GM12874 (cell line): Measurements from ENCODE around the gene ASIC4.

ENCODE experiments used
- TF ChIP-seq, protein P1 (sequence below): IDR thresholded peaks from 2 replicates; pipeline ENCODE4 v1.5.1; 2011; ENCODE audit warnings: low read depth, mild to moderate bottlenecking, control low read depth, low read length, moderate library complexity; ENCODE audit not compliant: insufficient read depth

ASIC4 gene

DNA sequence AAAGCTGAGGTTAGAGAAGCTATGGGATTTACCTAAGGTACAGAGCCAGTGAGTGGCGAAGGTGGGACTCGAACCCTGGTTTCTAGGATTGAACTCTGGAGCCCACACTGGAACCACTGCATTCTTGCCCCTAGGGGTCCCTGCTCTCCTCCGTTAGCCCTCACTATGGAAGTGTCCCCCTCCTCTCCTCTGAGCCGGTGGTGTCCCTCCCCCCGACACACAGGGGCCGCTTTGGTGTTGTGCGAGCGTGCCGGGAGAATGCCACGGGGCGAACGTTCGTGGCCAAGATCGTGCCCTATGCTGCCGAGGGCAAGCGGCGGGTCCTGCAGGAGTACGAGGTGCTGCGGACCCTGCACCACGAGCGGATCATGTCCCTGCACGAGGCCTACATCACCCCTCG, 24.1 kb upstream of the ASIC4 start:
- TF ChIP-seq, protein P1, sequence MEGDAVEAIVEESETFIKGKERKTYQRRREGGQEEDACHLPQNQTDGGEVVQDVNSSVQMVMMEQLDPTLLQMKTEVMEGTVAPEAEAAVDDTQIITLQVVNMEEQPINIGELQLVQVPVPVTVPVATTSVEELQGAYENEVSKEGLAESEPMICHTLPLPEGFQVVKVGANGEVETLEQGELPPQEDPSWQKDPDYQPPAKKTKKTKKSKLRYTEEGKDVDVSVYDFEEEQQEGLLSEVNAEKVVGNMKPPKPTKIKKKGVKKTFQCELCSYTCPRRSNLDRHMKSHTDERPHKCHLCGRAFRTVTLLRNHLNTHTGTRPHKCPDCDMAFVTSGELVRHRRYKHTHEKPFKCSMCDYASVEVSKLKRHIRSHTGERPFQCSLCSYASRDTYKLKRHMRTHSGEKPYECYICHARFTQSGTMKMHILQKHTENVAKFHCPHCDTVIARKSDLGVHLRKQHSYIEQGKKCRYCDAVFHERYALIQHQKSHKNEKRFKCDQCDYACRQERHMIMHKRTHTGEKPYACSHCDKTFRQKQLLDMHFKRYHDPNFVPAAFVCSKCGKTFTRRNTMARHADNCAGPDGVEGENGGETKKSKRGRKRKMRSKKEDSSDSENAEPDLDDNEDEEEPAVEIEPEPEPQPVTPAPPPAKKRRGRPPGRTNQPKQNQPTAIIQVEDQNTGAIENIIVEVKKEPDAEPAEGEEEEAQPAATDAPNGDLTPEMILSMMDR: no peak

DNA sequence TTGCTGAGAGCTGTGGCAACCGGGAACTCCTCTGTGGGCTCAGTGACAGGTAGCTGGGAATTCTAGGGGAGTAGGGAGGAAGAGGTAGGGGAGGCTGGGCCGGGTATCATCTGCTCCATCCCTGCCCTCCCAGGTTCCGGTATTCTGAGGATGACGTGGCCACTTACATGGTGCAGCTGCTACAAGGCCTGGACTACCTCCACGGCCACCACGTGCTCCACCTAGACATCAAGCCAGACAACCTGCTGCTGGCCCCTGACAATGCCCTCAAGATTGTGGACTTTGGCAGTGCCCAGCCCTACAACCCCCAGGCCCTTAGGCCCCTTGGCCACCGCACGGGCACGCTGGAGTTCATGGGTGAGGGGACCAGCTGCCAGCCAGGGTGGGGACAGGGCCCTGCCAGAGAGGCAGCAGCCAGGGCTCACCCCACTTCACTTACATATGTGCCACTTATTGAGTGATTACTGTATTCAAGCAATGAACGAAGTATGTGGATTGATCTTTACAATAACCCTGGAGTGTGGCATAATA, 23.6 kb upstream of the ASIC4 start:
- TF ChIP-seq, protein P1: no peak

DNA sequence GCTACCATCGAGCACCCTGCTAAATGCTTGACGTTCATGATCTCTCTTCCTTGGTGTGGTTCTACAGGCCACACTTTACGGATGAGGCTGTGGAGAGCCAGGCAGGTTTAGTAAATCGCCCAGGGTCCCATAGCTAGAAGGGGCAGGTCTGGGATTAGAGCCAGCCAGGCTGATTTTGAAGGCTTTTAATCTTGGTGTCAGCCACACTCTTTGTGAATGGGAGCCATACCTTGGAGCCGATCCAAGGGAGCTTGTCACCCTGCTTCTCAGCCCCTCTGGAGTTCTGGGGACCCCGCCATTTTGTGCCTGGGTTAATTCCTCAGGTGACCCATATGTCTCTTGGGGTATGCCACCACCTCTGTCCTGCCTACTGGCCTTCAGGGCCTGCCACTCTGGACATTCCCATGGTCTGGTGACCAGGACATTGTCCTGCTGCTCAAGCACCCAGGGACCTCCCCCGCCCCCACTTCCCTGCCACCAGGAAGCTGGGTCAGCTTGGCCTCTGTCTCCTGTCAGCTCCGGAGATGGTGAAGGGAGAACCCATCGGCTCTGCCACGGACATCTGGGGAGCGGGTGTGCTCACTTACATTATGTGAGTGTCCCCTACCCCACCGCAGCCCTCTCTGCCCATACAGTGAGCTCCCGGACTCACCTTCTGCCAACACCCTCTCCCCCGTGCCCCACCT, 22.9 kb upstream of the ASIC4 start:
- TF ChIP-seq, protein P1: no peak

DNA sequence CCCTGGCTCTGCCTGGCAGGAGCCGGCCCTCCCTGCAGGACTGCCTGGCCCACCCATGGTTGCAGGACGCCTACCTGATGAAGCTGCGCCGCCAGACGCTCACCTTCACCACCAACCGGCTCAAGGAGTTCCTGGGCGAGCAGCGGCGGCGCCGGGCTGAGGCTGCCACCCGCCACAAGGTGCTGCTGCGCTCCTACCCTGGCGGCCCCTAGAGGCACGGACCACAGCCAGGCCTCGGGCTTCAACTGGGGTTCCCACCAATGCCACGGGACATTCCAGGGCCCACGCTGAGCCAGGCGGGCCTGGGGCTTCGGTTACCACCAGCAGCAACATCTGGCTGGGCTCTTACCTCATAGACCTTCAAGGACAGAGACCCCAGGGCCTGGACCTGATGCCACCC, 21.7 kb upstream of the ASIC4 start:
- TF ChIP-seq, protein P1: no peak

DNA sequence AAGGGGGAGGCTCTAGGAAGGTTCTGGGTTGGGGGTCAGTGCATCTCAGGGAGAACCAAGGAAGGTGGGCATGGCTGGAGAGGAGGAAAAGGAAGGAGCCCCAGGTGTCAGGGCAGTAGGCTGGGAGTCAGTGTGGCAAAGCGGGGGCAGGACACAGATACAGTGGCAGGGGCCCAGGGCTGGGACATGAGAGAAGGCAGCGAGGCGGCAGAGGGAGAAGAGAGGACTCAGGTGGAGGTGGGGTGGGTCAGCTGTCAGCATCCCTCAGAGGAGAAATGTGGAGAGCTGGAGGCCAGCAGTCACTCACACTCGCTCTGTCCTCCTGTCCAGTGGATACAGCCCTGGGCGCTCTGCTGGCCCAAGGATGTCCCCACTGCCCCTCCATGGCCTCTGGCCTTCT, 21.2 kb upstream of the ASIC4 start:
- TF ChIP-seq, protein P1: no peak

DNA sequence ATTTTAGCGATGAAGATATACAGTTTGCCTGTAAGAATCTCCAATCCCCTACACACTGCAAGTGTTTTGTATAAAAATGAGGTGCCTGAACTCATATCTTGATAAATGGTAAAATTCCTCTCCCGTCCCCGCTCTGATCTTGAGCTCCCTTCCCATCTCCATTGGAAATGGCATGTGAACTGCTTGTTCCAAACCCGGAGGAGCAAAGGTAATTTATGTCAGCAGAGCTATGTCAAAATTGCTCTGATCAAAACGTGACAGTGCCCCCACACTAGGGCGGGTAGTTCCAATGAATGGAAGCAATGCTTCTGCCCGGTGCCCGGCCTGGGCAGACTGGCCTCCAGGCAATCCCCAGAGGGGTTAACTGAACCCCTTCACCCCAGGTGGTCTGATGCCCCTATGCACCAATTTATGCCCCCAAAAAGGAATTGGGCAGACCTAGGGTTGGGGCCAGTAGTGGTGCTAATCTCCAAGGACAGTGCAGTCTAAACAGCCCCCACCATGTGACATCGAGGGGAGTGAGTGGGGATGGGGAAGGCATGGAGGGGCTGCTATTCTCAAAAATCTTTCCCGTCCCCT, 19.2 kb upstream of the ASIC4 start:
- TF ChIP-seq, protein P1: no peak

DNA sequence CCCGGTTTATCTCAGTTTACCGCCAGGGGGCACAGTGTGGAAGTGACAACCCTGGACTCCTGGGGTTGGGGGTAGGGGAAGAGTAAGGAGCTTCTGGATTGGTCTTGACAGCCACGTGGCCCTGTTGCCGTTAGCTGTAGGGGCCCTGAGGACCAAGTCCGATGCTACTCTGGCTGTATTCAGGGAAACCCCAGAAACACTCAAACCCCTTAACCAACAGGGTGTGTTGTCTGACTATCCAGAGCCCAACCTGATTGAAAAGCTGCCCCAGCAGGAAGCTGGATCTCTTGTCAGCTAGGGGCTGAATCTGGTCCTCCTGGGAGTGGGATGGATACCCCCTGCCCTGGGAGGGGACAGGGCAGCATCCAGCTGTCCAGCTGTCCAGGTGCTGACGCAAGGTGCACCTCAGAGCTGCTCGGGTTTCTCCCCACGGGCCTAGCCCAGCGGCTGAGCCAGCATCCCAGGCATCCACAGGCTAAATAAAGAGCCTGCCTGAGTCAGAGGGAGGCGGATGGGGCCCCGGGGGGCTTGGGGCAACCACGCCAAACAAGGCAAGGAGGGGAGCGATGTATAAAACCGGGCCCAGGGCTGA, 18.7 kb upstream of the ASIC4 start:
- TF ChIP-seq, protein P1: peak; percentile 46; the same call in 1 of the 2 replicates
